Measurements from ENCODE around the gene NT5E. TPM values are rescaled to one million over a fixed set of nuclear protein-coding genes. Genes with fewer than 3 reads are reported as not detected.

NT5E gene
- total and polyA plus RNA-seq, 2 of the 13 experiments (the other 11 are each of a cell fraction or from before 2014, with no cell fraction given) = 9.5 to 33.0 TPM

- no peak for TF ChIP-seq AGO1 (IDR thresholded peaks at IDR 0.05; ENCODE audit: low read depth, low read length, poor library complexity, severe bottlenecking)
These were observed 13.5 kb upstream of the NT5E start (continued) for GRCh38 chr6:85436411-85436810.

DNA sequence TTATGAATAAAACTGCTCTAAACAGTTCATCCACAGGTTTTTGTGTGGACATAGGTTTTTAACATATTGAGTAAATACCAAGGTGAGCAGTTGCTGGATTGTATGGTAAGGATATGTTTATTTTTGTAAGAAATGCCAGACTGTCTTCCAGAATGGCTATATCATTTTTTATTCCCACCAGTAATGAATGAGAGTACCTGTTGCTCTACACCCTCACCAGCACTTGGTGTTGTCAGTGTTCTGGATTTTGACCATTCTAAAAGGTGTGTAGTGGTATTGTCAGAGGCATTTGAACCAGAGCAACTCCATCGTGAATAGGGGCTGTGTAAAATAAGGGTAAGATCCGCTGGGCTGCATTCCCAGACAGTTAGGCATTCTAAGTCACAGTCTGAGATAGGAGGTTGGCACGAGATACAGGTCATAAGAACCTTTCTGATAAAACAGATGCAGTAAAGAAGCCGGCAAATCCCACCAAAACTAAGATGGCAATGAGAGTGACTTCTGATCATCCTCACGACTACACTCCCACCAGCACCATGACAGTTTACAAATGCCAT is 12.9 kb upstream of the NT5E start:
- Histone ChIP-seq H3K4me1 (ENCODE audit: insufficient read depth, low read length) (peaks cover 20% of the 10 kb centered on the region; the same call in 1 of the 2 replicates), H4K20me1 (ENCODE audit: insufficient read depth, low read length) (no peaks in the 10 kb centered on the region), H3K27ac (ENCODE audit: extremely low read length, insufficient read depth, low read length) (no peak overlapping the region), H3K27me3 (ENCODE audit: control insufficient read depth in 1 of 2, insufficient read depth in 2 of 2, low read length in 2 of 2) (no peaks in the 10 kb centered on the region; a peak in 1 of 5 replicates), H2AFZ (ENCODE audit: low read length) (no peak overlapping the region), H3K4me3 (replicated peaks in 1 of 3; ENCODE audit: insufficient read depth in 1 of 3, low read depth in 2 of 3, low read length in 3 of 3) (no peak overlapping the region), H3K79me2 (ENCODE audit: insufficient read depth, low read length) (no peaks in the 10 kb centered on the region), H3K9me3 (ENCODE audit: low read length) (peaks cover 7% of the 10 kb centered on the region), H3K36me3 (replicated peaks in 1 of 2; ENCODE audit: control insufficient read depth in 1 of 2, insufficient read depth in 2 of 2, low read length in 2 of 2) (no peaks in the 10 kb centered on the region), H3K4me2 (ENCODE audit: low read depth, low read length) (no peak overlapping the region), H3K9ac (ENCODE audit: insufficient read depth, low read depth, low read length) (no peak overlapping the region)
- no peak for ATAC-seq
- intact Hi-C loops (cut with micrococcal nuclease; ENCODE audit: unreplicated experiment) (no loop called here), in situ Hi-C loops (cut with HindIII; ENCODE audit: extremely low pct_ligation_motif_present, low pct_unique_long_range_greater_than_20kb) (no loop called here)
- ChIA-PET CTCF (ENCODE audit: low intra/inter-chr PET ratio, low total read pairs) (no interaction called here), POLR2A (no interaction called here)
- 40% methylated on average over 5 of the region's 5 CpGs for WGBS (ENCODE audit: low lambda C conversion rate)
- no peak for FAIRE-seq
- no TSS peak for BruUV-seq (replicated peaks)
- no peak for TF ChIP-seq NFKBIZ (CRISPR knock-in tag; IDR thresholded peaks at IDR 0.05)
- TF ChIP-seq ZNF7 (CRISPR knock-in tag; IDR thresholded peaks at IDR 0.05) = peak; percentile 93
- DNase-seq (ENCODE audit: low spot score) = no peak

GRCh38 chr6:85443349-85444117 is 6.3 kb upstream of the NT5E start:
- BruUV-seq (replicated peaks) = no TSS peak
- FAIRE-seq (no peak), ATAC-seq (no peak), DNase-seq (ENCODE audit: low spot score) (no peak)
- H2AFZ ChIP-seq (ENCODE audit: low read length) = no peak overlapping the region
- WGBS (ENCODE audit: low lambda C conversion rate) = 92% methylated on average over 1 of the region's 1 CpG
- no peak overlapping the region for H3K4me3 ChIP-seq (replicated peaks in 1 of 3; ENCODE audit: insufficient read depth in 1 of 3, low read depth in 2 of 3, low read length in 3 of 3)
- H4K20me1 ChIP-seq (ENCODE audit: insufficient read depth, low read length) = no peaks in the 10 kb centered on the region
- no peak overlapping the region for H3K27ac ChIP-seq (ENCODE audit: extremely low read length, insufficient read depth, low read length)
- peak; percentile 83 for TF ChIP-seq MAFF (IDR thresholded peaks at IDR 0.05; ENCODE audit: low read depth, low read length)
- TF ChIP-seq ZNF496 (CRISPR knock-in tag; IDR thresholded peaks at IDR 0.05; ENCODE audit: insufficient replicate concordance) = no peak
- peak; percentile 73 to 94 for TF ChIP-seq MAFK (conservative IDR thresholded peaks at IDR 0.05 in 1 of 2, IDR thresholded peaks at IDR 0.05 in 1 of 2; ENCODE audit: low read length in 2 of 2)
- H3K4me2 ChIP-seq (ENCODE audit: low read depth, low read length) = no peak overlapping the region
- no peaks in the 10 kb centered on the region for H3K79me2 ChIP-seq (ENCODE audit: insufficient read depth, low read length)
- peaks cover 29% of the 10 kb centered on the region for H3K4me1 ChIP-seq (ENCODE audit: insufficient read depth, low read length)
- intact Hi-C loops (cut with micrococcal nuclease; ENCODE audit: unreplicated experiment) (no loop called here), in situ Hi-C loops (cut with HindIII; ENCODE audit: extremely low pct_ligation_motif_present, low pct_unique_long_range_greater_than_20kb) (loop anchor here (5.0 kb wide), 1 partner anchor 36 kb away; no protein-coding TSS in a partner anchor)
- peaks cover 13% of the 10 kb centered on the region for H3K9me3 ChIP-seq (ENCODE audit: low read length)
- ChIA-PET CTCF (ENCODE audit: low intra/inter-chr PET ratio, low total read pairs) (no interaction called here), POLR2A (no interaction called here)
- H3K36me3 ChIP-seq (replicated peaks in 1 of 2; ENCODE audit: control insufficient read depth in 1 of 2, insufficient read depth in 2 of 2, low read length in 2 of 2) = no peaks in the 10 kb centered on the region
- no peak overlapping the region for H3K9ac ChIP-seq (ENCODE audit: insufficient read depth, low read depth, low read length)
- no peaks in the 10 kb centered on the region; a peak in 1 of 5 replicates for H3K27me3 ChIP-seq (ENCODE audit: control insufficient read depth in 1 of 2, insufficient read depth in 2 of 2, low read length in 2 of 2)

Data from HepG2 (cell line).